HCT116 (cell line): ENCODE results near the gene ABHD3. TPM values are rescaled to one million over a fixed set of nuclear protein-coding genes. Genes with fewer than 3 reads are reported as not detected.

Source experiments
- ATAC-seq: fragments of 200-7000 bp; cut with Tn5 transposase; 2 replicates; pipeline ENCODE4 v1.9.1; 2020; ENCODE audit warnings: mild to moderate bottlenecking, moderate library complexity
- BruUV-seq: library from RNA; stranded (reverse); fragments of 400-500 nt; replicated peaks from 2 replicates; lab custom pipeline; 2021; lab: Mats Ljungman, UMichigan
- CTCF ChIA-PET: fragments of 300-600 bp; sonication (Branson Sonifier 250); formaldehyde crosslinking; loops from one replicate; lab custom pipeline; 2021; ENCODE audit warnings: antibody characterized with exemption; lab: Charles Lee
- POLR2A ChIA-PET: fragments of 300-600, 350-600 bp; sonication (Branson Sonifier 250); formaldehyde crosslinking; loops from one replicate; lab custom pipeline; 2021; ENCODE audit warnings: antibody characterized with exemption; lab: Charles Lee
- RAD21 ChIA-PET, 2 experiments: fragments of 300-600 bp; sonication (Branson Sonifier 250); formaldehyde crosslinking; loops; one replicate each; lab custom pipeline; 2023; ENCODE audit warnings: low total read pairs in 2 of 2; ENCODE audit not compliant: uncharacterized antibody in 2 of 2, unreplicated experiment in 2 of 2, low non-redundant PET in 1 of 2; lab: Charles Lee
- DNase-seq: peaks from one replicate; pipeline ENCODE4 v3.0.0-alpha.2; 2010; ENCODE audit warnings: low read depth, low spot score
- H2AFZ ChIP-seq: fragments of 200-600 bp; shearing (Covaris generic), sonication (generic); 2 replicates; pipeline ENCODE4 v1.6.1; 2017; ENCODE audit warnings: low read depth, mixed run types, mixed read lengths, antibody characterized with exemption, low read length; ENCODE audit not compliant: poor library complexity, severe bottlenecking
- H3K27ac ChIP-seq: 2 replicates; pipeline ENCODE4 v1.5.1; 2012; ENCODE audit warnings: low read depth, low read length
- H3K27me3 ChIP-seq: fragments of 200-600 bp; sonication (generic); 2 replicates; pipeline ENCODE4 v1.6.1; 2016; ENCODE audit warnings: mixed run types, low read length, mixed read lengths; ENCODE audit not compliant: insufficient read depth
- H3K36me3 ChIP-seq, 2 experiments: fragments of 200-500 bp in 1 of 2; fragments of 200-600 bp in 1 of 2; sonication (Bioruptor generic) in 1 of 2; sonication (generic) in 1 of 2; 2 replicates each; pipeline versions ENCODE4 v1.5.1 to v1.6.1; 2014 to 2016; ENCODE audit warnings: low read length in 2 of 2, inconsistent platforms in 1 of 2, mixed read lengths in 1 of 2, mixed run types in 1 of 2; ENCODE audit not compliant: insufficient read depth in 2 of 2, control insufficient read depth in 1 of 2
- H3K4me1 ChIP-seq, 2 experiments: fragments of 200-600 bp in 1 of 2; sonication (generic) in 1 of 2; 2 replicates each; pipeline versions ENCODE4 v1.5.1 to v1.6.1; 2012 to 2017; ENCODE audit warnings: low read length in 2 of 2, inconsistent platforms in 1 of 2, mild to moderate bottlenecking in 1 of 2, mixed read lengths in 1 of 2, mixed run types in 1 of 2, moderate library complexity in 1 of 2; ENCODE audit not compliant: insufficient read depth in 2 of 2, control insufficient read depth in 1 of 2
- H3K4me2 ChIP-seq: fragments of 200-600 bp; sonication (generic); 2 replicates; pipeline ENCODE4 v1.6.1; 2017; ENCODE audit warnings: mixed run types, low read length, mixed read lengths
- H3K4me3 ChIP-seq, 2 experiments: fragments of 200-600 bp in 1 of 2; sonication (generic) in 1 of 2; replicated peaks in 1 of 2; 2 replicates each; pipeline ENCODE4 v1.5.1; 2011 to 2016; ENCODE audit warnings: low read length in 2 of 2, control low read depth in 1 of 2, low read depth in 1 of 2, mild to moderate bottlenecking in 1 of 2, mixed read lengths in 1 of 2, mixed run types in 1 of 2
- H3K79me2 ChIP-seq: fragments of 200-600 bp; sonication (generic); 2 replicates; pipeline ENCODE4 v1.6.1; 2017; ENCODE audit warnings: mild to moderate bottlenecking, mixed run types, low read length, moderate library complexity, mixed read lengths; ENCODE audit not compliant: insufficient read depth
- H3K9ac ChIP-seq: fragments of 200-600 bp; sonication (generic); 2 replicates; pipeline ENCODE4 v1.6.1; 2016; ENCODE audit warnings: low read length, mixed read lengths
- H3K9me2 ChIP-seq: fragments of 200-600 bp; sonication (generic), shearing (Covaris generic); 2 replicates; pipeline ENCODE4 v1.6.1; 2017; ENCODE audit warnings: mixed run types, mild to moderate bottlenecking, moderate library complexity; ENCODE audit not compliant: insufficient read depth
- H3K9me3 ChIP-seq, 2 experiments: fragments of 200-500 bp in 1 of 2; fragments of 200-600 bp in 1 of 2; sonication (Bioruptor generic) in 1 of 2; sonication (generic) in 1 of 2; 2 replicates each; pipeline ENCODE4 v1.6.1; 2014 to 2017; ENCODE audit warnings: low read length in 2 of 2, mixed read lengths in 2 of 2, inconsistent platforms in 1 of 2, low read depth in 1 of 2, mild to moderate bottlenecking in 1 of 2, mixed run types in 1 of 2, moderate library complexity in 1 of 2; ENCODE audit not compliant: control insufficient read depth in 1 of 2, insufficient read depth in 1 of 2
- H4K20me1 ChIP-seq: fragments of 200-600 bp; sonication (generic), shearing (Covaris generic); 2 replicates; pipeline ENCODE4 v1.6.1; 2017; ENCODE audit warnings: mixed run types, mild to moderate bottlenecking, moderate library complexity; ENCODE audit not compliant: insufficient read depth
- CBX3 ChIP-seq: IDR thresholded peaks from 2 replicates; pipeline ENCODE4 v1.6.1; 2012; ENCODE audit warnings: low read depth
- CEBPB ChIP-seq: IDR thresholded peaks from 2 replicates; pipeline ENCODE4 v1.6.1; 2012; ENCODE audit warnings: low read depth
- EGR1 ChIP-seq: IDR thresholded peaks from 2 replicates; pipeline ENCODE4 v1.6.1; 2012; ENCODE audit warnings: low read depth
- ELF1 ChIP-seq: IDR thresholded peaks from 2 replicates; pipeline ENCODE4 v1.6.1; 2012; ENCODE audit warnings: low read depth, borderline replicate concordance
- EZH2 ChIP-seq: fragments of 200-600 bp; sonication (generic); IDR thresholded peaks from 2 replicates; pipeline ENCODE4 v1.6.1; 2017; ENCODE audit warnings: antibody characterized with exemption, mixed run types
- EZH2phosphoT487 ChIP-seq: fragments of 200-600 bp; IDR thresholded peaks from 2 replicates; pipeline ENCODE4 v1.6.1; 2018; ENCODE audit warnings: antibody characterized with exemption, borderline replicate concordance
- JUND ChIP-seq: IDR thresholded peaks from 2 replicates; pipeline ENCODE4 v1.6.1; 2012
- POLR2AphosphoS5 ChIP-seq: IDR thresholded peaks from 2 replicates; pipeline ENCODE4 v1.6.1; 2011; ENCODE audit warnings: mild to moderate bottlenecking, low read depth, low read length, moderate library complexity
- RAD21 ChIP-seq: IDR thresholded peaks from 2 replicates; pipeline ENCODE4 v1.6.1; 2012; ENCODE audit warnings: low read depth, mild to moderate bottlenecking
- SIN3A ChIP-seq: IDR thresholded peaks from 2 replicates; pipeline ENCODE4 v1.6.1; 2012; ENCODE audit warnings: low read depth
- SP1 ChIP-seq: IDR thresholded peaks from 2 replicates; pipeline ENCODE4 v1.6.1; 2012; ENCODE audit warnings: low read depth
- SRF ChIP-seq: IDR thresholded peaks from 2 replicates; pipeline ENCODE4 v1.6.1; 2012; ENCODE audit warnings: low read depth
- TCF7L2 ChIP-seq: IDR thresholded peaks from 2 replicates; pipeline ENCODE4 v1.7.0; 2011; ENCODE audit warnings: borderline replicate concordance, inconsistent platforms; ENCODE audit not compliant: insufficient read depth, insufficient read length; ENCODE audit errors: extremely low read depth
- YY1 ChIP-seq: IDR thresholded peaks from 2 replicates; pipeline ENCODE4 v1.6.1; 2011; ENCODE audit warnings: low read length, low read depth, moderate library complexity, mild to moderate bottlenecking; ENCODE audit not compliant: insufficient replicate concordance; ENCODE audit errors: extremely low read depth
- ZFX ChIP-seq: fragments of 450-650 bp; IDR thresholded peaks from 2 replicates; pipeline ENCODE4 v1.6.1; 2017
- ZNF274 ChIP-seq: fragments of 200-500 bp; sonication (Bioruptor generic); IDR thresholded peaks from 2 replicates; pipeline ENCODE4 v1.6.1; 2014; ENCODE audit warnings: mild to moderate bottlenecking, low read depth, low read length, inconsistent platforms
- intact Hi-C: fragments of 100-400 bp; cut with micrococcal nuclease; formaldehyde crosslinking; loops from 2 replicates; pipeline ENCODE4 v1.10.0; 2022
- total RNA-seq: library from RNA; stranded (reverse); gene quantifications from one replicate; pipeline ENCODE4 v1.2.1, GENCODE V29; 2021; ENCODE audit not compliant: unreplicated experiment
- TF ChIP-seq, protein P1 (sequence below): IDR thresholded peaks from 2 replicates; pipeline ENCODE4 v1.6.1; 2012
- TF ChIP-seq, protein P2 (sequence below): IDR thresholded peaks from 2 replicates; pipeline ENCODE4 v1.6.1; 2012
- TF ChIP-seq, protein P3 (sequence below), 3 experiments: fragments of 200-600 bp in 1 of 3; sonication (generic) in 1 of 3; IDR thresholded peaks in 2 of 3; conservative IDR thresholded peaks in 1 of 3; 2 replicates each; pipeline ENCODE4 v1.5.1; 2012 to 2017; ENCODE audit warnings: low read depth in 2 of 3, low read length in 2 of 3, antibody characterized with exemption in 1 of 3, borderline replicate concordance in 1 of 3, control low read depth in 1 of 3, mild to moderate bottlenecking in 1 of 3, mixed read lengths in 1 of 3, mixed run types in 1 of 3, moderate library complexity in 1 of 3; ENCODE audit not compliant: insufficient read depth in 1 of 3

The ABHD3 gene
- total RNA-seq, 1 experiment from 2014 or later, result 29.9 TPM

DNA sequence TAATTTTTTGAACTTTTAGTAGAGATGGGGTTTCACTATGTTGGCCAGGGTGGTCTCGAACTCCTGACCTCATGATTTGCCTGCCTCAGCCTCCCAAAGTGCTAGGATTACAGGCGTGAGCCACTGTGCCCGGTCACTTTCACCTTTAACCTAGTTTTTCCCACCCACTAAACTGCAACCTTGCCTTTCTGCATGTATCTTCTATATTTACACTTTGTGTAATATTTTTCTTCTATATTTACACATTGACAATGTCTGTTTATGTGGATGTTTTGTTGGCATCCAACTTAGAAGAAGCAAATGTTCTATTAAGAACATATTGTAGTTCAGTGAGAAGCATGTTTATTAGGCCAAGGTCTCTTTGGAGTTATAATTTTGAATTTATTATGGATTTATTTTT is 65.8 kb downstream of the ABHD3 start:
- Histone ChIP-seq H3K27ac (no peak overlapping the region), H3K36me3 (0 out of 4 replicates have a peak, but pooled peaks cover 0 to 4% of the 10 kb centered on the region in 2 experiments), H3K9me2 (no peaks in the 10 kb centered on the region), H3K9ac (no peak overlapping the region), H3K27me3 (no peaks in the 10 kb centered on the region), H3K79me2 (no peaks in the 10 kb centered on the region), H3K9me3 (no peaks in the 10 kb centered on the region), H4K20me1 (no peaks in the 10 kb centered on the region), H2AFZ (no peak overlapping the region), H3K4me1 (peaks cover 7 to 25% of the 10 kb centered on the region in 2 experiments), H3K4me2 (no peak overlapping the region), H3K4me3 (no peak overlapping the region)
- ChIA-PET RAD21 (interaction anchor here in 1 of 2 experiments (0.7 kb wide), 1 partner anchor 107 kb away, joined by 5 read pairs; no protein-coding TSS in a partner anchor), CTCF (no interaction called here), POLR2A (no interaction called here)
- no TSS peak for BruUV-seq
- ATAC-seq, result no peak
- no peak for TF ChIP-seq EZH2phosphoT487
- TF ChIP-seq POLR2AphosphoS5, result no peak
- TF ChIP-seq RAD21, result no peak
- TF ChIP-seq, protein P1, sequence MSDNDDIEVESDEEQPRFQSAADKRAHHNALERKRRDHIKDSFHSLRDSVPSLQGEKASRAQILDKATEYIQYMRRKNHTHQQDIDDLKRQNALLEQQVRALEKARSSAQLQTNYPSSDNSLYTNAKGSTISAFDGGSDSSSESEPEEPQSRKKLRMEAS, result no peak
- TF ChIP-seq, protein P2, sequence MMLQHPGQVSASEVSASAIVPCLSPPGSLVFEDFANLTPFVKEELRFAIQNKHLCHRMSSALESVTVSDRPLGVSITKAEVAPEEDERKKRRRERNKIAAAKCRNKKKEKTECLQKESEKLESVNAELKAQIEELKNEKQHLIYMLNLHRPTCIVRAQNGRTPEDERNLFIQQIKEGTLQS, result no peak
- no peak for TF ChIP-seq EGR1
- no peak for TF ChIP-seq EZH2
- TF ChIP-seq ZNF274, result no peak
- TF ChIP-seq, protein P3, sequence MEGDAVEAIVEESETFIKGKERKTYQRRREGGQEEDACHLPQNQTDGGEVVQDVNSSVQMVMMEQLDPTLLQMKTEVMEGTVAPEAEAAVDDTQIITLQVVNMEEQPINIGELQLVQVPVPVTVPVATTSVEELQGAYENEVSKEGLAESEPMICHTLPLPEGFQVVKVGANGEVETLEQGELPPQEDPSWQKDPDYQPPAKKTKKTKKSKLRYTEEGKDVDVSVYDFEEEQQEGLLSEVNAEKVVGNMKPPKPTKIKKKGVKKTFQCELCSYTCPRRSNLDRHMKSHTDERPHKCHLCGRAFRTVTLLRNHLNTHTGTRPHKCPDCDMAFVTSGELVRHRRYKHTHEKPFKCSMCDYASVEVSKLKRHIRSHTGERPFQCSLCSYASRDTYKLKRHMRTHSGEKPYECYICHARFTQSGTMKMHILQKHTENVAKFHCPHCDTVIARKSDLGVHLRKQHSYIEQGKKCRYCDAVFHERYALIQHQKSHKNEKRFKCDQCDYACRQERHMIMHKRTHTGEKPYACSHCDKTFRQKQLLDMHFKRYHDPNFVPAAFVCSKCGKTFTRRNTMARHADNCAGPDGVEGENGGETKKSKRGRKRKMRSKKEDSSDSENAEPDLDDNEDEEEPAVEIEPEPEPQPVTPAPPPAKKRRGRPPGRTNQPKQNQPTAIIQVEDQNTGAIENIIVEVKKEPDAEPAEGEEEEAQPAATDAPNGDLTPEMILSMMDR (IDR thresholded peaks at IDR 0.05 in 2 of 3, conservative IDR thresholded peaks at IDR 0.05 in 1 of 3; ENCODE audit: borderline replicate concordance in 1 of 3, insufficient read depth in 1 of 3, low read depth in 2 of 3, low read length in 2 of 3), result no peak
- TF ChIP-seq JUND, result no peak
- TF ChIP-seq CEBPB, result no peak
- no peak for TF ChIP-seq ELF1
- TF ChIP-seq YY1, result no peak
- TF ChIP-seq SIN3A, result no peak
- no peak for TF ChIP-seq TCF7L2
- TF ChIP-seq SP1, result no peak
- TF ChIP-seq ZFX, result no peak
- TF ChIP-seq SRF, result no peak
- TF ChIP-seq CBX3, result no peak
- intact Hi-C loops, result no loop called here
- no peak for DNase-seq
